Measurements from ENCODE around the gene RNASEL. TPM values are rescaled to one million over a fixed set of nuclear protein-coding genes. Genes with fewer than 3 reads are reported as not detected.

Gene RNASEL
- total RNA-seq, 1 experiment from 2014 or later: 1.2 TPM

GRCh38 chr1:182586380-182586779 is 2.7 kb downstream of the RNASEL start:
- intact Hi-C loops (cut with micrococcal nuclease; ENCODE audit: unreplicated experiment) (no loop called here), in situ Hi-C loops (cut with HindIII; ENCODE audit: low pct_unique_long_range_greater_than_20kb, low sequenced_read_pairs) (no loop called here)
- ATAC-seq (no peak), DNase-seq (ENCODE audit: low read depth, low spot score) (no peak)
- no TSS peak for BruUV-seq (replicated peaks)
- TF ChIP-seq TCF7L2 (IDR thresholded peaks at IDR 0.05; ENCODE audit: low read depth, low read length) (no peak), POLR2AphosphoS5 (IDR thresholded peaks at IDR 0.05; ENCODE audit: low read depth, low read length) (no peak), CTCF (IDR thresholded peaks at IDR 0.05) (no peak), SIN3A (IDR thresholded peaks at IDR 0.05; ENCODE audit: borderline replicate concordance, insufficient read depth, low read depth, low read length) (no peak)
- TF ChIP-seq, protein P1, sequence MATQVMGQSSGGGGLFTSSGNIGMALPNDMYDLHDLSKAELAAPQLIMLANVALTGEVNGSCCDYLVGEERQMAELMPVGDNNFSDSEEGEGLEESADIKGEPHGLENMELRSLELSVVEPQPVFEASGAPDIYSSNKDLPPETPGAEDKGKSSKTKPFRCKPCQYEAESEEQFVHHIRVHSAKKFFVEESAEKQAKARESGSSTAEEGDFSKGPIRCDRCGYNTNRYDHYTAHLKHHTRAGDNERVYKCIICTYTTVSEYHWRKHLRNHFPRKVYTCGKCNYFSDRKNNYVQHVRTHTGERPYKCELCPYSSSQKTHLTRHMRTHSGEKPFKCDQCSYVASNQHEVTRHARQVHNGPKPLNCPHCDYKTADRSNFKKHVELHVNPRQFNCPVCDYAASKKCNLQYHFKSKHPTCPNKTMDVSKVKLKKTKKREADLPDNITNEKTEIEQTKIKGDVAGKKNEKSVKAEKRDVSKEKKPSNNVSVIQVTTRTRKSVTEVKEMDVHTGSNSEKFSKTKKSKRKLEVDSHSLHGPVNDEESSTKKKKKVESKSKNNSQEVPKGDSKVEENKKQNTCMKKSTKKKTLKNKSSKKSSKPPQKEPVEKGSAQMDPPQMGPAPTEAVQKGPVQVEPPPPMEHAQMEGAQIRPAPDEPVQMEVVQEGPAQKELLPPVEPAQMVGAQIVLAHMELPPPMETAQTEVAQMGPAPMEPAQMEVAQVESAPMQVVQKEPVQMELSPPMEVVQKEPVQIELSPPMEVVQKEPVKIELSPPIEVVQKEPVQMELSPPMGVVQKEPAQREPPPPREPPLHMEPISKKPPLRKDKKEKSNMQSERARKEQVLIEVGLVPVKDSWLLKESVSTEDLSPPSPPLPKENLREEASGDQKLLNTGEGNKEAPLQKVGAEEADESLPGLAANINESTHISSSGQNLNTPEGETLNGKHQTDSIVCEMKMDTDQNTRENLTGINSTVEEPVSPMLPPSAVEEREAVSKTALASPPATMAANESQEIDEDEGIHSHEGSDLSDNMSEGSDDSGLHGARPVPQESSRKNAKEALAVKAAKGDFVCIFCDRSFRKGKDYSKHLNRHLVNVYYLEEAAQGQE (IDR thresholded peaks at IDR 0.05; ENCODE audit: insufficient read depth in 1 of 2, low read depth in 2 of 2, low read length in 1 of 2): no peak
- Histone ChIP-seq H3K36me3 (ENCODE audit: control insufficient read depth, insufficient read depth, low read length) (no peaks in the 10 kb centered on the region), H3K9me3 (ENCODE audit: control insufficient read depth, insufficient read depth, low read depth, low read length) (no peaks in the 10 kb centered on the region), H3K4me3 (ENCODE audit: low read depth in 2 of 2, low read length in 2 of 2) (no peak overlapping the region), H3K4me1 (ENCODE audit: control insufficient read depth, insufficient read depth, low read length) (peaks cover 2% of the 10 kb centered on the region; the same call in 1 of the 2 replicates), H3K27me3 (ENCODE audit: control insufficient read depth, insufficient read depth, low read length) (no peaks in the 10 kb centered on the region), H3K27ac (ENCODE audit: low read length) (no peak overlapping the region)
- ChIA-PET POLR2A (no interaction called here), CTCF (no interaction called here)

DNA sequence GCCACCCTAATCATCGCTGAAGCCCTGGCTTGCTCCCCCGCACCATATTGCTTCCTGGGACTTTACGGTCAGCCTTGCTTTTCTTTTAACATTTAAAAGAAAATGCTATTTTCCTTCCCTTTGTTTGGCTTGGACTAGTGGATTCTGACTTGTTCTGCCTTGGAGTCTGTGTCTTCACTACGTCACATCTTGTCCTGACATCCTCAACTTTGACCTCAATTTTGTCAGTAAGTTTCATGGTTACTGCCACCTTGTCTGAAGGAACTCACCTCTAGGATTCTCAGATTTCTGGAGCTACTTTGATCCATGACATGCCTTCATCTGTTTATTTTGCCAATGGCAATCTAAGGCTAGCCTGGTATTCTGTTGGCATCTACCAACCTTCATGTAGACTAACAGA is 4.3 kb downstream of the RNASEL start:
- Histone ChIP-seq H3K27ac (ENCODE audit: low read length) (no peak overlapping the region), H3K9me3 (ENCODE audit: control insufficient read depth, insufficient read depth, low read depth, low read length) (no peaks in the 10 kb centered on the region), H3K4me3 (ENCODE audit: low read depth in 2 of 2, low read length in 2 of 2) (no peak overlapping the region), H3K36me3 (ENCODE audit: control insufficient read depth, insufficient read depth, low read length) (no peaks in the 10 kb centered on the region), H3K27me3 (ENCODE audit: control insufficient read depth, insufficient read depth, low read length) (no peaks in the 10 kb centered on the region), H3K4me1 (ENCODE audit: control insufficient read depth, insufficient read depth, low read length) (peaks cover 2% of the 10 kb centered on the region; the same call in 1 of the 2 replicates)
- no TSS peak for BruUV-seq (replicated peaks)
- in situ Hi-C loops (cut with HindIII; ENCODE audit: low pct_unique_long_range_greater_than_20kb, low sequenced_read_pairs) (no loop called here), intact Hi-C loops (cut with micrococcal nuclease; ENCODE audit: unreplicated experiment) (no loop called here)
- POLR2A ChIA-PET: no interaction called here
- ATAC-seq: no peak
- TF ChIP-seq CTCF (IDR thresholded peaks at IDR 0.05): no peak
- no peak for TF ChIP-seq POLR2AphosphoS5 (IDR thresholded peaks at IDR 0.05; ENCODE audit: low read depth, low read length)
- no peak for TF ChIP-seq SIN3A (IDR thresholded peaks at IDR 0.05; ENCODE audit: borderline replicate concordance, insufficient read depth, low read depth, low read length)
- no peak for TF ChIP-seq TCF7L2 (IDR thresholded peaks at IDR 0.05; ENCODE audit: low read depth, low read length)
- TF ChIP-seq, protein P1 (IDR thresholded peaks at IDR 0.05; ENCODE audit: insufficient read depth in 1 of 2, low read depth in 2 of 2, low read length in 1 of 2): no peak
- CTCF ChIA-PET: no interaction called here
- DNase-seq (ENCODE audit: low read depth, low spot score): no peak

Measured in Panc1 (cell line).